ENCODE data around the gene PHACTR3. TPM values are rescaled to one million over a fixed set of nuclear protein-coding genes. Genes with fewer than 3 reads are reported as not detected.

The PHACTR3 gene
- total RNA-seq, 2 donors from 2014 or later, result not detected

DNA sequence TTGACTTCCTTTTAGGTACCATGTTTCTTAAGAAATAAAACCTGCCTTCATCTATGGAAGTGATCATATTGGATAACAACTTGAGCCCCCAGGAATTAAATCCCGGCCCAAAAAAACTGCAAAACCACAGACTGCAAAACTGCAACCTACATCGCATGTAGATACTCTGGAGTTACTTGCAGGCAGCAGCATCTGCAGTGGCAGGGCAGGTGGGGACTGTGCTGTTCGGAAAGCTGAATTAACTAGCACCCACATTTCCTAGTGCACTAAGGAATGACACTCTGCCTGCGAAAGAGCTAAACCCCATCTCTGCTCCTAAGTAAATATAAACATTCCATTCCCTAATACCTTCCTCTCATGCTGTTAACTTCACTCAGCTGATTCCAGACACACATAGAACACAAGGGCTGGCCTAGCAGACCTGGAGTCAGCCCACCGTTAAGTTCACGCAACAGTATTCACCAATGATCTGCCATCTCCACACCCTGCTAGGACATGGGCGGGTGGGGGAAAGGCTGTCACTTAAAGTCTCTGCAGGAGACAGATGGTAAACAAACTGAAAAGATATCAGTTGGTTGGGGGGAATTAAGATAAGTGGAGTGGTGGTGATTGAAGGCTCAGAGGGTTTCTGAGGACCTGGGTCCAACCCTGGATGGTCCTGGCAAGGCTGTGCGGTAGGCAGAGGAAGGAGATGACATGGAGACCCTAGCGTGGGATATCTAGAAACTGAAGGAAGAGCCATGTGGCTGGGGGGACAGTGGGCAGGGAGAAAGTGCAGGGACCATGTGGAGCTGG lies 200.7 kb downstream of the PHACTR3 start:
- ATAC-seq (replicated peaks), result no peak
- Mint-ChIP-seq H3K4me1 (no peaks in the 10 kb centered on the region), H3K4me3 (no peak overlapping the region), H3K27me3 (peaks cover 25% of the 10 kb centered on the region), H3K9me3 (peaks cover 7% of the 10 kb centered on the region), H3K36me3 (ENCODE audit: low read depth) (no peaks in the 10 kb centered on the region), H3K27ac (no peak overlapping the region)

DNA sequence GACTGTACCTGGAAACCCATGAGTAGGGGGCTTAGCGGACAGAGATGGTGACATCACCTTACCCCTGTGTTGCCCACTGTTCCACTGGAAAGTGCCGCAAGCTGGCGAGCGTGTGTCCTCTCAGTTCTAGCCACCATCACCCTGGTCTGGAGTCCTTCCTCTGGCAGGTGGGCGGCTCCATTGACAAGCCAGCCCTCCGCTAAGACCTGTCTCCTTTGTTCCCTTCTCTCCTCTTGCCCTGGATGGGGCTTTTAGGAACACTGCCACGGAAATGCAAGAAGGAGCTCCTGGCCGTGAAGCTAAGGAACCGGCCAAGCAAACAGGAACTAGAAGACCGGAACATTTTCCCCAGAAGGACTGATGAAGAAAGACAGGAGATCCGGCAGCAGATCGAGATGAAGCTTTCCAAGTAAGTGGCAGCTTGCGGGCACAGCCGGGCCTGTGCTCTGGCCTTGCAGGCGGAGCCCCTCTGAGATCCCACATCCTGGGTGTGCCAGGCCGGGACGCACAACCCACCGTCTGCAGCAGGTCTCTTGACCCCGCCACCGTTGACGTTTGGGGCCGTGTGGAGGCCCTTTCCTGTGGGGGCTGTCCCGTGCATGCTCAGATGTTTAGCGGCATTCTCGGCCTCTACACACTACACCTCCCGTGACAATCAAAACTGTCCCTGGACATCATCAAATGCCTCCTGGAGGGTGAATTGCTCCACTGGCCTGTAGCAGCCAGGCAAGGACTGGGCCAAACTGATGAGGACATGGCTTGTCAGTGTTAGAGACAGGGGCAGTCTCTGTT lies 201.6 kb downstream of the PHACTR3 start:
- H3K27me3 Mint-ChIP-seq, result peaks cover 20% of the 10 kb centered on the region

DNA sequence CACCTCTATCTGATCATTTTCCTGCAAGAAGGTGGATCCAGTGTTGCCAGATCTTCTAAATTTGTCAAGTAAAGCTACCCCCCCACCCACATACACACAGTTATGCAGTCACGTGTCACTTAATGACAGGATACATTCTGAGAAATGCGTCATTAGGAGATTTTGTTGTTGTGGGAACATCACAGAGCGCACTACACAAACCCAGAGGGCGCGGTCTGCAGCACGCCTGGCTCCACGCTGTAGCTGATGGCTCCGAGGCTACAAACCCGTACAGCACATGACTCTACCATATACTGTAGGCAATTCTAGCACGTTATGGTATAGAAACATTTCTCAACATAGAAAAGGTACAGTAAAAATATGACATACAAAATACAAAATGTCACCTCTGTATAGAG lies 202.2 kb downstream of the PHACTR3 start:
- H3K9me3 Mint-ChIP-seq, result peaks cover 3% of the 10 kb centered on the region
- no peak overlapping the region for H3K27ac Mint-ChIP-seq

More for the DNA sequence above, 201.6 kb downstream of the PHACTR3 start:
- H3K4me1 Mint-ChIP-seq, result no peaks in the 10 kb centered on the region
- peaks cover 3% of the 10 kb centered on the region for H3K9me3 Mint-ChIP-seq
- no peak overlapping the region for H3K27ac Mint-ChIP-seq
- H3K4me3 Mint-ChIP-seq, result no peak overlapping the region
- ATAC-seq (replicated peaks), result no peak
- no peaks in the 10 kb centered on the region for H3K36me3 Mint-ChIP-seq (ENCODE audit: low read depth)

GRCh38 chr20:59807909-59808728 lies 203.8 kb downstream of the PHACTR3 start:
- H3K9me3 Mint-ChIP-seq, result no peaks in the 10 kb centered on the region
- H3K27ac Mint-ChIP-seq, result no peak overlapping the region
- no peaks in the 10 kb centered on the region for H3K4me1 Mint-ChIP-seq
- H3K4me3 Mint-ChIP-seq, result no peak overlapping the region
- no peak for ATAC-seq (replicated peaks)
- peaks cover 12% of the 10 kb centered on the region for H3K27me3 Mint-ChIP-seq
- H3K36me3 Mint-ChIP-seq (ENCODE audit: low read depth), result no peaks in the 10 kb centered on the region

More for the DNA sequence above, 202.2 kb downstream of the PHACTR3 start:
- Mint-ChIP-seq H3K36me3 (ENCODE audit: low read depth) (no peaks in the 10 kb centered on the region), H3K27me3 (peaks cover 20% of the 10 kb centered on the region), H3K4me3 (no peak overlapping the region), H3K4me1 (no peaks in the 10 kb centered on the region)
- ATAC-seq (replicated peaks), result no peak

GRCh38 chr20:59808729-59809381 lies 204.5 kb downstream of the PHACTR3 start:
- Mint-ChIP-seq H3K27ac (no peak overlapping the region), H3K4me3 (no peak overlapping the region), H3K27me3 (peaks cover 10% of the 10 kb centered on the region), H3K4me1 (no peaks in the 10 kb centered on the region), H3K36me3 (ENCODE audit: low read depth) (no peaks in the 10 kb centered on the region), H3K9me3 (no peaks in the 10 kb centered on the region)
- ATAC-seq (replicated peaks), result no peak

DNA sequence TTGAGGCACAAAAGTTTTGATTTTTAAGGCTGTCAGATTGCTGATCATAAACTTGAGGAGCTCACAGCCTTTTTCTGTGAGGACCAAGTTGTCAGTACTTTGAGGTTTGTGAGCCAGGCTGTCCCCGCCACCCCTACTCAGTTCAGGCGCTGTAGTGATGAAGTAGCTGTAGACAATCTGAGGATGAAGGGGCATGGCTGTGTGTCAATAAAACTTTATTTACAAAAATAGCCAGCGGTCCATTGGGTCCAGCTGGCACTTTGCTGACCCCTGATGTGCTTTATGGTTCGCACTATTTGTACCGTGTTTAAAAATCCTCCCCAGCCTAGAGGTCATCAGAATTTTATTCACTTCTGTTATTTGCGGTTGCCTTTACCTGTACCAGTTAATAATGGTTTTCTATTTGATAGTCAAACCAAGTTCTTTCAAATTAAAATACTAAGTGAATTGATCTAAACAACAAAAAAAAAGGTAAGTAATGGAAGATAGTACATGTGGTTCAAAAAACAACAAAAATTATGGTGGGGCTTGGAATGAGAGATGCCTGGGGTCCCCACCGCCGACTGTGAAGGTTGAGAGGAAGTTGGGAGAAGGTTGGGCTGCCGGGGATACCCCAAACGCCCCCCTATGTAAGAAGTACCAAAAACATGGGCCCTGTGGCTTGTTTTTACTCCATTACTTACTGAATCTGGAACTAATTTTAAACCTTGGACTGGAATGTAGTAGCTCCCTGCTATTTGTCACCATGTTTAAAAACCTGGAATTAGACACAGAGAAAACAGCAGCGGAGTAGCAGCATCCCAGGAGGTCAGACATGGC lies 205.5 kb downstream of the PHACTR3 start:
- H3K4me1 Mint-ChIP-seq, result no peaks in the 10 kb centered on the region
- H3K36me3 Mint-ChIP-seq (ENCODE audit: low read depth), result no peaks in the 10 kb centered on the region
- H3K9me3 Mint-ChIP-seq, result no peaks in the 10 kb centered on the region
- peaks cover 6% of the 10 kb centered on the region for H3K27me3 Mint-ChIP-seq
- ATAC-seq (replicated peaks), result no peak
- H3K4me3 Mint-ChIP-seq, result no peak overlapping the region
- H3K27ac Mint-ChIP-seq, result no peak overlapping the region

DNA sequence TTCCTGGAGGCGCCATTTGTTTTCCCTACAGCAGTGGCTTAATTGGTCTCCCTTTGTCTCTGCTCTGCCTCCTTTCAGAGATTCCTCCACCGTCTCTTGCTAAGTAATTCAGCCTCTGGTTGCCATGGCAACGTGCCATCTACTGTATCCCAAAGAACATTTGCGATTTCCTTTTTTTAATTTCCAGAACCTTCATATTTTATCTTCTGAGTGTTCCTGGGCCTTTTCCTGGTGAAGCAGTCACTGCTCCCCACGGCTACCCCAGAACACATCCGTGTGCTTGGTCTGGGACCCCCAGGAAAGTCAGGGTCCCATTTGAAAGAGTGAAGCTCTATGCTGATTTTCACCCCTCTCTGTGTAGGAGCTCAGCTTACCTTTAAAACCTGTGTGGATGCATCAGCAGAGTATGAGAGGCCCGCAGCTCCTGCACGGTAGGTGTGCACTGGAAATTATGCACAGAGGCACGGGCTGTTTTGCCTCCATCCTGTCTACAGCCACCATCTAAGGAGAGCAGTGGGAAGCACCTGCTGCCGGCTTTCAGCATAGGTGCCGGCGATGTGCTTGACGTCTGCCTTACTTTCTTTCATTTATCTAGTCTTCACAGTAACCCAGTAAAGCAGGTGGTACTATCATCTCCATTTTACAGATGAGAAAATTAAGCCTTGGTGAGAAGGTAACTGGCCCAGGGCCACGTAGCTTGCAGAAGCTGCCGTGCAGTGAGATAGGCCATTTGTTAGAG lies 206.3 kb downstream of the PHACTR3 start:
- Mint-ChIP-seq H3K4me1 (no peaks in the 10 kb centered on the region), H3K27me3 (no peaks in the 10 kb centered on the region), H3K9me3 (no peaks in the 10 kb centered on the region), H3K27ac (no peak overlapping the region), H3K4me3 (no peak overlapping the region), H3K36me3 (ENCODE audit: low read depth) (no peaks in the 10 kb centered on the region)
- ATAC-seq (replicated peaks), result no peak

- ATAC-seq (replicated peaks), result no peak
- no peaks in the 10 kb centered on the region for H3K4me1 Mint-ChIP-seq
- no peaks in the 10 kb centered on the region for H3K9me3 Mint-ChIP-seq
- peaks cover 4% of the 10 kb centered on the region for H3K27me3 Mint-ChIP-seq
- no peak overlapping the region for H3K27ac Mint-ChIP-seq
- H3K36me3 Mint-ChIP-seq (ENCODE audit: low read depth), result no peaks in the 10 kb centered on the region
- no peak overlapping the region for H3K4me3 Mint-ChIP-seq
These were observed 207.4 kb downstream of the PHACTR3 start for GRCh38 chr20:59811681-59812171.

DNA sequence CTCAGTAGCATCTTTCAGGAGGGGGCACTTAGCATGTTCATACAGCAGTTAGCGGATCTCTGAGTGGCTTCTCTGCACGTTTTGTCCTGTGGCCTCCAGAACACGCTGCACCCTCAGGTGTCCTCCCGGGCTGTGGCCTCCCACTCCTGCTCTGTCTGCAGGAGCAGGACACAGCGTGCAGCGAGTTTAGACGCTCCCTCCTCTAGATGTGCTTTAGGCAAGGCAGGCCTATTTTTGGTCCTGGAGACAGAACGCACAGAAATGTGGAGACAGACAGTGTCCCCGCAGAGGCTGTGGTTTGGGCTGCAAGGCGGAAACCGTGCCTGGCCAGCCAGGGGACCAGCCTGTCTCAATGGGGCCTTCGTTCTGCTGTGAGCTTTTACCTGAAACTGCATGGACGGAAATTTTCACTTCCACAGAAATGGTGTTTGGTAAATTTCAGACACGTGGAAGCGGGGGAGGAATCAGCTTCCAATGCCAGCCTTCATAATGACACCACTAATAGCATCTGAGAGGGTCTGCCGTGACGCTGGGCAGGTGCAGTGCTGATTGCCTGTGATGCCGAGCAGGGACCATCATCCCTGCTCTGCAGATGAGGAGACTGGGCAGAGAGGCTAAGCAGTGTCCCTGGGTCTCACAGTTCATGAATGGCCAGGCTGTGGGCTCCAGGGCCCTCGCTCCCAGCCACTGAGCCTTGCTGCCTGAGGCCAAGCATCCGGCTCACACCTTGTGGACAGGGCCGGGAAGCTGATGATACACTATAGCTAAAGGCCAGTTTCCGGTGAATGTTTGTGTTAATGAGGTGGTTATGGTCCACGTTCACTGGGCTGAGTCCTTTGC lies 208.2 kb downstream of the PHACTR3 start:
- Mint-ChIP-seq H3K36me3 (ENCODE audit: low read depth) (no peaks in the 10 kb centered on the region), H3K9me3 (no peaks in the 10 kb centered on the region), H3K27ac (no peak overlapping the region), H3K4me1 (no peaks in the 10 kb centered on the region), H3K4me3 (no peak overlapping the region), H3K27me3 (peaks cover 4% of the 10 kb centered on the region)
- no peak for ATAC-seq (replicated peaks)

GRCh38 chr20:59813126-59813947 lies 209.0 kb downstream of the PHACTR3 start:
- H3K9me3 Mint-ChIP-seq, result no peaks in the 10 kb centered on the region
- H3K4me1 Mint-ChIP-seq, result no peaks in the 10 kb centered on the region
- peaks cover 4% of the 10 kb centered on the region for H3K27me3 Mint-ChIP-seq
- no peak overlapping the region for H3K27ac Mint-ChIP-seq
- H3K4me3 Mint-ChIP-seq, result no peak overlapping the region
- ATAC-seq (replicated peaks), result no peak
- H3K36me3 Mint-ChIP-seq (ENCODE audit: low read depth), result no peaks in the 10 kb centered on the region

- no peaks in the 10 kb centered on the region for H3K4me1 Mint-ChIP-seq
- no peaks in the 10 kb centered on the region for H3K36me3 Mint-ChIP-seq (ENCODE audit: low read depth)
These were observed 209.9 kb downstream of the PHACTR3 start for GRCh38 chr20:59813948-59814839.

More at GRCh38 chr20:59813948-59814839, 209.9 kb downstream of the PHACTR3 start:
- peaks cover 4% of the 10 kb centered on the region for H3K27me3 Mint-ChIP-seq
- no peak overlapping the region for H3K4me3 Mint-ChIP-seq
- H3K27ac Mint-ChIP-seq, result no peak overlapping the region
- H3K9me3 Mint-ChIP-seq, result no peaks in the 10 kb centered on the region
- no peak for ATAC-seq (replicated peaks)
